IMR-90 (cell line): Measurements from ENCODE around the gene BCAS3. TPM values are rescaled to one million over a fixed set of nuclear protein-coding genes. Genes with fewer than 3 reads are reported as not detected.

Experiments used
- ATAC-seq: fragments of 200-7000 bp; cut with Tn5 transposase; 2 replicates; pipeline ENCODE4 v1.9.1; 2020; ENCODE audit warnings: low read depth, mild to moderate bottlenecking, moderate library complexity
- BruUV-seq: library from RNA; stranded (reverse); fragments of 400-500 nt; replicated peaks from 2 replicates; lab custom pipeline; 2021; lab: Mats Ljungman, UMichigan
- CTCF ChIA-PET: fragments of 300-600 bp; formaldehyde crosslinking; extraction: SDS; loops from one replicate; lab custom pipeline; 2021; ENCODE audit warnings: antibody characterized with exemption; lab: Yijun Ruan, JAX
- POLR2A ChIA-PET: fragments of 300-600 bp; sonication (Branson Sonifier 250); formaldehyde crosslinking; loops from one replicate; lab custom pipeline; 2022; ENCODE audit warnings: antibody characterized with exemption; ENCODE audit not compliant: unreplicated experiment; lab: Charles Lee
- DNase-seq: peaks from one replicate; pipeline ENCODE4 v3.0.0; 2013
- H2AFZ ChIP-seq: replicated peaks from 2 replicates; pipeline ENCODE3; 2013; ENCODE audit warnings: low read length, mild to moderate bottlenecking; ENCODE audit not compliant: poor library complexity
- H2AK5ac ChIP-seq: 2 replicates; pipeline ENCODE4 v1.6.1; 2013; ENCODE audit warnings: low read depth, low read length, inconsistent platforms
- H2AK9ac ChIP-seq: replicated peaks from 2 replicates; pipeline ENCODE3; 2013; ENCODE audit warnings: mild to moderate bottlenecking, low read depth, low read length, moderate library complexity; ENCODE audit not compliant: poor library complexity
- H2BK120ac ChIP-seq: 2 replicates; pipeline ENCODE4 v1.6.1; 2013; ENCODE audit warnings: low read depth, low read length, inconsistent platforms
- H2BK15ac ChIP-seq: 3 replicates; pipeline ENCODE4 v1.6.1; 2013; ENCODE audit warnings: low read depth, low read length, inconsistent platforms
- H2BK20ac ChIP-seq: 2 replicates; pipeline ENCODE4 v1.6.1; 2013; ENCODE audit warnings: low read depth, mild to moderate bottlenecking, inconsistent platforms, low read length, moderate library complexity
- H2BK5ac ChIP-seq: 2 replicates; pipeline ENCODE4 v1.6.1; 2013; ENCODE audit warnings: mild to moderate bottlenecking, low read depth, low read length, inconsistent platforms; ENCODE audit not compliant: poor library complexity, severe bottlenecking
- H3K14ac ChIP-seq: replicated peaks from 2 replicates; pipeline ENCODE4 v1.6.1; 2013; ENCODE audit warnings: low read depth, low read length, inconsistent platforms
- H3K18ac ChIP-seq: 2 replicates; pipeline ENCODE4 v1.6.1; 2013; ENCODE audit warnings: low read depth, low read length, control low read depth
- H3K23ac ChIP-seq: 2 replicates; pipeline ENCODE4 v1.6.1; 2013; ENCODE audit warnings: low read depth, low read length, inconsistent platforms
- H3K27ac ChIP-seq: 2 replicates; pipeline ENCODE4 v1.5.1; 2013; ENCODE audit warnings: mild to moderate bottlenecking, control low read depth, low read length; ENCODE audit not compliant: insufficient read depth
- H3K27me3 ChIP-seq: 2 replicates; pipeline ENCODE4 v1.6.1; 2013; ENCODE audit warnings: low read length; ENCODE audit not compliant: control insufficient read depth, insufficient read depth
- H3K36me3 ChIP-seq: 2 replicates; pipeline ENCODE4 v1.6.1; 2013; ENCODE audit warnings: low read length, mixed read lengths; ENCODE audit not compliant: control insufficient read depth, insufficient read depth
- H3K4ac ChIP-seq: 2 replicates; pipeline ENCODE4 v1.6.1; 2013; ENCODE audit warnings: low read depth, low read length, inconsistent platforms
- H3K4me1 ChIP-seq: 2 replicates; pipeline ENCODE4 v1.6.1; 2013; ENCODE audit warnings: low read length, mixed read lengths; ENCODE audit not compliant: control insufficient read depth, insufficient read depth
- H3K4me2 ChIP-seq: 2 replicates; pipeline ENCODE4 v1.6.1; 2013; ENCODE audit warnings: low read depth, mild to moderate bottlenecking, control low read depth, low read length, moderate library complexity
- H3K4me3 ChIP-seq: 2 replicates; pipeline ENCODE4 v1.5.1; 2013; ENCODE audit warnings: low read depth, mild to moderate bottlenecking, control low read depth, low read length, moderate library complexity; ENCODE audit not compliant: insufficient read depth
- H3K56ac ChIP-seq: 2 replicates; pipeline ENCODE4 v1.6.1; 2013; ENCODE audit warnings: low read length, inconsistent platforms; ENCODE audit not compliant: insufficient read depth; ENCODE audit errors: extremely low read depth
- H3K79me1 ChIP-seq, 2 experiments: 2 replicates each; pipeline ENCODE4 v1.6.1; 2013; ENCODE audit warnings: low read length in 2 of 2, inconsistent platforms in 1 of 2, low read depth in 1 of 2
- H3K9ac ChIP-seq: 2 replicates; pipeline ENCODE4 v1.6.1; 2013; ENCODE audit warnings: low read depth, low read length, control low read depth
- H3K9me1 ChIP-seq: 2 replicates; pipeline ENCODE4 v1.6.1; 2013; ENCODE audit warnings: low read length, inconsistent platforms; ENCODE audit not compliant: insufficient read depth
- H3K9me3 ChIP-seq: 2 replicates; pipeline ENCODE4 v1.6.1; 2013; ENCODE audit warnings: low read length; ENCODE audit not compliant: control insufficient read depth, insufficient read depth
- H4K20me1 ChIP-seq: 2 replicates; pipeline ENCODE4 v1.6.1; 2013; ENCODE audit warnings: low read length, inconsistent platforms; ENCODE audit not compliant: insufficient read depth
- H4K5ac ChIP-seq: 2 replicates; pipeline ENCODE4 v1.6.1; 2013; ENCODE audit warnings: mild to moderate bottlenecking, low read depth, low read length, control low read depth
- H4K8ac ChIP-seq, 2 experiments: 2 replicates each; pipeline ENCODE4 v1.6.1; 2013; ENCODE audit warnings: low read depth in 2 of 2, low read length in 2 of 2, control low read depth in 1 of 2, inconsistent platforms in 1 of 2
- H4K91ac ChIP-seq: 2 replicates; pipeline ENCODE4 v1.6.1; 2013; ENCODE audit warnings: low read depth, low read length, inconsistent platforms; ENCODE audit not compliant: insufficient read depth
- CEBPB ChIP-seq: IDR thresholded peaks from 2 replicates; pipeline ENCODE4 v1.6.1; 2012; ENCODE audit warnings: low read depth, low read length, improper control_type of control experiment
- ELK1 ChIP-seq: fragments of 150-350 bp; IDR thresholded peaks from 2 replicates; pipeline ENCODE4 v1.6.1; 2016; ENCODE audit warnings: low read depth, mild to moderate bottlenecking, low read length, moderate library complexity, borderline replicate concordance
- FOS ChIP-seq: fragments of 150-350 bp; IDR thresholded peaks from 2 replicates; pipeline ENCODE4 v1.6.1; 2016; ENCODE audit warnings: low read depth, low read length
- MAZ ChIP-seq: IDR thresholded peaks from 2 replicates; pipeline ENCODE4 v1.6.1; 2012; ENCODE audit warnings: low read depth, mild to moderate bottlenecking, low read length, improper control_type of control experiment, moderate library complexity, borderline replicate concordance
- NFE2L2 ChIP-seq: fragments of 150-350 bp; IDR thresholded peaks from 2 replicates; pipeline ENCODE4 v1.6.1; 2016; ENCODE audit warnings: low read depth, mild to moderate bottlenecking, low read length
- POLR2A ChIP-seq: IDR thresholded peaks from 2 replicates; pipeline ENCODE4 v1.6.1; 2012; ENCODE audit warnings: mild to moderate bottlenecking, low read depth, low read length
- RAD21 ChIP-seq: IDR thresholded peaks from 2 replicates; pipeline ENCODE4 v1.6.1; 2012; ENCODE audit warnings: low read length, improper control_type of control experiment
- RCOR1 ChIP-seq: IDR thresholded peaks from 2 replicates; pipeline ENCODE4 v1.6.1; 2012; ENCODE audit warnings: mild to moderate bottlenecking, low read length, improper control_type of control experiment; ENCODE audit not compliant: insufficient replicate concordance
- RFX5 ChIP-seq: IDR thresholded peaks from 2 replicates; pipeline ENCODE4 v1.8.0; 2012; ENCODE audit warnings: low read depth, mild to moderate bottlenecking, low read length, moderate library complexity
- SMC3 ChIP-seq: fragments of 150-350 bp; IDR thresholded peaks from 2 replicates; pipeline ENCODE4 v1.6.1; 2016; ENCODE audit warnings: low read depth, mild to moderate bottlenecking, antibody characterized with exemption, low read length, moderate library complexity
- WGBS, 2 experiments: methylation state at CpG; one replicate each; pipeline versions ENCODE4 v1.1.5 to v1.1.7; 2013; ENCODE audit warnings: missing lambda C conversion rate in 2 of 2; ENCODE audit not compliant: insufficient read length in 1 of 2; ENCODE audit errors: extremely low coverage in 2 of 2; 5-methylcytosine and 5-hydroxymethylcytosine counted together
- dilution Hi-C: fragments of 300-500 bp; cut with HindIII; formaldehyde crosslinking; loops from one replicate; pipeline ENCODE4 v1.14.3; 2018; ENCODE audit warnings: low sequenced_read_pairs; ENCODE audit not compliant: unreplicated experiment
- in situ Hi-C: fragments of 300-500 bp; cut with MboI; formaldehyde crosslinking; loops from 3 replicates; pipeline ENCODE4 v1.14.3; 2019; ENCODE audit warnings: low sequenced_read_pairs, inconsistent platforms, mixed read lengths
- intact Hi-C: fragments of 100-400 bp; cut with micrococcal nuclease; formaldehyde crosslinking; loops from 2 replicates; pipeline ENCODE4 v1.10.0; 2022
- polyA plus RNA-seq, 3 experiments: library from polyadenylated mRNA; depleted of rRNA; stranded (reverse); fragments of >200 nt; gene quantifications; 2 replicates each; pipeline ENCODE4 v1.2.3, GENCODE V29; 2012; ENCODE audit warnings: low replicate concordance in 1 of 3
- total RNA-seq: library from RNA; depleted of rRNA; stranded (reverse); fragments of >200 nt; gene quantifications from 2 replicates; pipeline ENCODE4 v1.2.3, GENCODE V29; 2012

Gene BCAS3
- total and polyA plus RNA-seq, 2 of the 4 experiments (the other 2 are of a cell fraction): 6.3 to 27.1 TPM

- ChIA-PET POLR2A (no interaction called here), CTCF (no interaction called here)
- H4K5ac ChIP-seq: no peak overlapping the region
- H3K18ac ChIP-seq: no peak overlapping the region
- H3K9ac ChIP-seq: no peak overlapping the region
- DNase-seq (no peak), ATAC-seq (no peak)
- TF ChIP-seq CEBPB (no peak), MAZ (no peak), RCOR1 (no peak), RAD21 (no peak), SMC3 (no peak), RFX5 (no peak), ELK1 (no peak), NFE2L2 (no peak), POLR2A (no peak), FOS (no peak)
- no peak overlapping the region for H3K14ac ChIP-seq
- H4K91ac ChIP-seq: no peak overlapping the region
- BruUV-seq: no TSS peak
- dilution Hi-C loops: no loop called here
- no peaks in the 10 kb centered on the region for H3K4me1 ChIP-seq
- H2AK5ac ChIP-seq: no peak overlapping the region
- H3K56ac ChIP-seq: no peak overlapping the region
- no peak overlapping the region for H2BK20ac ChIP-seq
- H2AFZ ChIP-seq: no peak overlapping the region
- H3K36me3 ChIP-seq: no peaks in the 10 kb centered on the region
- no peak overlapping the region for H3K4me3 ChIP-seq
- H2BK5ac ChIP-seq: no peak overlapping the region
- no peaks in the 10 kb centered on the region for H3K27me3 ChIP-seq
- H2AK9ac ChIP-seq: no peak overlapping the region
- H2BK120ac ChIP-seq: no peak overlapping the region
- H2BK15ac ChIP-seq: no peak overlapping the region
- H3K23ac ChIP-seq: no peak overlapping the region
- H3K9me1 ChIP-seq: no peaks in the 10 kb centered on the region
- intact Hi-C loops: no loop called here
- H3K4ac ChIP-seq: no peak overlapping the region
- in situ Hi-C loops: no loop called here
- WGBS, 2 experiments: no CpG with 5 or more reads among the region's 2 CpGs
- H4K20me1 ChIP-seq: no peaks in the 10 kb centered on the region
- no peak overlapping the region for H3K27ac ChIP-seq
- no peak overlapping the region for H4K8ac ChIP-seq
- H3K4me2 ChIP-seq: no peak overlapping the region
- peaks cover 2% of the 10 kb centered on the region; the same call in 1 of the 2 replicates for H3K9me3 ChIP-seq
- no peaks in the 10 kb centered on the region for H3K79me1 ChIP-seq
Observed at GRCh38 chr17:61118871-61119270, 441.2 kb downstream of the BCAS3 start.
